Natural killer cell treated with Interleukin-12 subunit alpha and Interleukin-12 subunit beta and Interleukin-15 and Interleukin-18, amount 100 ng/mL, for 72 hours (primary cell): Measurements from ENCODE around the gene METAP1D. TPM values are rescaled to one million over a fixed set of nuclear protein-coding genes. Genes with fewer than 3 reads are reported as not detected.

ENCODE experiments used
- ATAC-seq, 2 donors: fragments of 150-1000 bp; cut with Tn5 transposase in 1 of 2; sonication (Bioruptor Pico), chemical (Tn5 transposase) in 1 of 2; 2 replicates each; pipeline ENCODE4 v1.10.0; 2021
- DNase-seq: peaks from one replicate; pipeline ENCODE4 v3.0.0; 2022; ENCODE audit warnings: low spot score
- H3K27ac Mint-ChIP-seq, 2 donors: 1 replicate in 1 of 2; 2 replicates in 1 of 2; pipeline ENCODE4 v1.8.0; 2022; ENCODE audit warnings: mixed read lengths in 2 of 2, mild to moderate bottlenecking in 1 of 2, moderate library complexity in 1 of 2
- H3K27me3 Mint-ChIP-seq, 2 donors: 1 replicate in 1 of 2; 2 replicates in 1 of 2; pipeline ENCODE4 v1.8.0; 2022; ENCODE audit warnings: mixed read lengths in 2 of 2
- H3K36me3 Mint-ChIP-seq: one replicate; pipeline ENCODE4 v1.8.0; 2022; ENCODE audit warnings: mixed read lengths
- H3K4me1 Mint-ChIP-seq, 2 donors: 1 replicate in 1 of 2; 2 replicates in 1 of 2; pipeline ENCODE4 v1.8.0; 2022; ENCODE audit warnings: low read depth in 2 of 2, mixed read lengths in 2 of 2, mild to moderate bottlenecking in 1 of 2
- H3K4me3 Mint-ChIP-seq: one replicate; pipeline ENCODE4 v1.8.0; 2022; ENCODE audit warnings: mixed read lengths
- H3K9me3 Mint-ChIP-seq: 2 replicates; pipeline ENCODE4 v1.8.0; 2022; ENCODE audit warnings: mixed read lengths
- total RNA-seq, 2 donors: library from RNA; stranded (reverse); gene quantifications; one replicate each; pipeline ENCODE4 v1.2.3, GENCODE V29; 2022

METAP1D gene
- total RNA-seq, 2 donors from 2014 or later, result 2.8 to 6.6 TPM

DNA sequence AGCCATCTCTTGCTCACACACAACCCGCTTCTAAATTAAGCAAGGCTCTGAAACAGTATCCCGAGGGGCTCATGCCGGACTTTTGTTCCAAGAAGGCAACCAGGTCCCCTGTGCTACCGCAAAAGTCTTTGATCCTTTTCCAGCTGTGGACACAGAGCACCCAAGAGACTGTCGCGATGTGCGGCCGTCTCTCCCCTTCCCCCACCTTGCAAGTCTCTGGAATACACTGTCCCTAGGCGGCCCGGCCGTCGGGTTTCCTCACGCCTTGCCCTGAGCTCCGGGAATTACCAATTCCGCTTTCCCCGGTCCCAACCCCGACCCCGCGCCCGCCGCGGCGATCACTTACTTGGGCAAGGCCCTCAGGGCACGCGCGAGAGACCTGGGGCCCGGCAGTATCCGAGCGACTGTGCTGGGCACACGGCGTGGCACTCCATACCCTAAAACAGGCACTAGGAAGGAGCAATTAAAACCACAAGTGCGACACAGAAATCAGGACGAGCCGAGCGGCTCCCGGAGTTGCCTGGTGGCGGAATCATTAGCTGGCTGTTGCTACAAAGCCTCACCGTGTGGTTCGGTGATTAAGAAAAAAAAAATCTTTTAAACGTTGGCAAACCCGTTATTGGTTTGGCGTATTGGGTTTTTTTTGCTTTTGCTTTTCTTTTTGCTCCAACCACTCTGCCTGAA is 83.3 kb downstream of the METAP1D start:
- Mint-ChIP-seq H3K4me1 (peaks cover 48 to 51% of the 10 kb centered on the region in 2 donors), H3K36me3 (no peaks in the 10 kb centered on the region), H3K27ac (peak overlapping the region in 1 of 2 donors; percentile 25), H3K9me3 (no peaks in the 10 kb centered on the region), H3K4me3 (peak overlapping the region; percentile 91), H3K27me3 (peaks cover 69 to 84% of the 10 kb centered on the region in 2 donors)
- DNase-seq, result no peak
- no peak for ATAC-seq

DNA sequence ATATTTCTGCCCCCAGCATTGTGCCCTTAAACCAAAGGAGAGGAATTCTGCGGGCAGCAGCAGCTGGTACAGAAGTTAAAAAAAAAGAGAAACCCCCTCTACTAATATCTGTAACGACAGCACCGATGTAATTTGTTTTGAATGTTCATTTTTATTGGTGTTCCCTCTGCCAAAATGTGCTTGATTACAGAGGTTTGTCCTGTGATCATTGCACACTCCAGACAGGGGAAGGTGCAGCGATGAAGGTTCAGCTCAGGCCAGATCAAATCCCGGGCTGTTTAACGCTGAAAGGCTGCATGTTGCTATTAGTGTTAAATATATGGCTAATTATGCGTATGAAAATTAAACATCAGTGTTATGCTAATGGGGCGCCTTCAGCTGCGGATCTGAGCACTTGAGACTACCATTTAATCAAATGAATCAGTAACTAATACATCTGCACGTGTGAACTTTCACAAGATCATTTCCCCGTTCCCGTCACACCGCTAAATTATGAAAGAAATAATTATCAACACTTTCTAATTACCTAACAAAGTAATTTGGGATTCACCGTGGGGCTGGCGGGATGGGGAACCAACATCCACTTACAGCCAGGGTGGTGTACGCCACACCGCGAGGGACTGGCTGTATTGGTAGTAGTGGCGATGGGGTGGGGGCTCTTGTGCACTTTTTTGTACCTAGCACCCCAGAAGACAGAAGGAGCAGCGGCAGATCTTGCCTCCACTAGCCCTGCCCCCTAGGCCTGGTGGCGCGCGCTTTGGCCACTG is 84.1 kb downstream of the METAP1D start:
- ATAC-seq, result no peak
- Mint-ChIP-seq H3K4me3 (peak overlapping the region; percentile 91), H3K27me3 (peaks cover 74 to 90% of the 10 kb centered on the region in 2 donors), H3K27ac (peak overlapping the region in 1 of 2 donors; percentile 25), H3K36me3 (no peaks in the 10 kb centered on the region), H3K9me3 (no peaks in the 10 kb centered on the region), H3K4me1 (peaks cover 54 to 56% of the 10 kb centered on the region in 2 donors)
- no peak for DNase-seq

GRCh38 chr2:172084395-172084644 is 84.6 kb downstream of the METAP1D start:
- H3K27me3 Mint-ChIP-seq, result peaks cover 74 to 90% of the 10 kb centered on the region in 2 donors
- no peak for DNase-seq
- H3K4me3 Mint-ChIP-seq, result peak overlapping the region; percentile 91
- no peak for ATAC-seq
- H3K27ac Mint-ChIP-seq, result peak overlapping the region in 1 of 2 donors; percentile 25
- H3K36me3 Mint-ChIP-seq, result no peaks in the 10 kb centered on the region
- H3K4me1 Mint-ChIP-seq, result peaks cover 54 to 56% of the 10 kb centered on the region in 2 donors
- H3K9me3 Mint-ChIP-seq, result no peaks in the 10 kb centered on the region

GRCh38 chr2:172084645-172085459 is 85.1 kb downstream of the METAP1D start:
- DNase-seq, result peak; percentile 84
- no peaks in the 10 kb centered on the region for H3K9me3 Mint-ChIP-seq
- H3K27ac Mint-ChIP-seq, result peak overlapping the region; percentile 17 to 25
- peak; percentile 93 to 96 for ATAC-seq
- peak overlapping the region; percentile 91 for H3K4me3 Mint-ChIP-seq
- H3K27me3 Mint-ChIP-seq, result peaks cover 75 to 90% of the 10 kb centered on the region in 2 donors
- peaks cover 53% of the 10 kb centered on the region in 2 donors for H3K4me1 Mint-ChIP-seq
- H3K36me3 Mint-ChIP-seq, result no peaks in the 10 kb centered on the region

DNA sequence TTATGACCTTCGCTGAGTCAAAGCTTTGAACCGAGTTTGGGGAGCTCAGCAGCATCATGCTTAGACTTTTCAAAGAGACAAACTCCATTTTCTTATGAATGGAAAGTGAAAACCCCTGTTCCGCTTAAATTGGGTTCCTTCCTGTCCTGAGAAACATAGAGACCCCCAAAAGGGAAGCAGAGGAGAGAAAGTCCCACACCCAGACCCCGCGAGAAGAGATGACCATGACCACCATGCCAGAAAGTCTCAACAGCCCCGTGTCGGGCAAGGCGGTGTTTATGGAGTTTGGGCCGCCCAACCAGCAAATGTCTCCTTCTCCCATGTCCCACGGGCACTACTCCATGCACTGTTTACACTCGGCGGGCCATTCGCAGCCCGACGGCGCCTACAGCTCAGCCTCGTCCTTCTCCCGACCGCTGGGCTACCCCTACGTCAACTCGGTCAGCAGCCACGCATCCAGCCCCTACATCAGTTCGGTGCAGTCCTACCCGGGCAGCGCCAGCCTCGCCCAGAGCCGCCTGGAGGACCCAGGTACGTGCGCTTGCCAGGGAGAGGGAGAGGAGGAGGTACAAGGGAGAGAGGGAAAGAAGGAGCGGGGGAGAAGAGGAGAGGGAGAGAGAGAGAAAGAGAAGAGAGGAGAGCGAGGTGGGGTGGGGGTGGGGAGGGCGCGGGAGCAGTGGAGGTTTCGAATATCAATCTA is 85.9 kb downstream of the METAP1D start, which contains the start of gene DLX1:
Gene DLX1 (plus strand): TSS at position 48 of the 700 bp plus-strand sequence. CDS start 171 bp downstream, at position 219.
- Mint-ChIP-seq H3K4me1 (peaks cover 48 to 51% of the 10 kb centered on the region in 2 donors), H3K4me3 (peak within 1 kb of the TSS; percentile 91), H3K27ac (peak within 1 kb of the TSS; percentile 17 to 25), H3K9me3 (no peaks in the 10 kb centered on the region), H3K27me3 (peaks cover 75 to 89% of the 10 kb centered on the region in 2 donors), H3K36me3 (no peaks in the 10 kb centered on the region)
- ATAC-seq (peak in 1 of 2 donors; percentile 8), DNase-seq (no peak)

DNA sequence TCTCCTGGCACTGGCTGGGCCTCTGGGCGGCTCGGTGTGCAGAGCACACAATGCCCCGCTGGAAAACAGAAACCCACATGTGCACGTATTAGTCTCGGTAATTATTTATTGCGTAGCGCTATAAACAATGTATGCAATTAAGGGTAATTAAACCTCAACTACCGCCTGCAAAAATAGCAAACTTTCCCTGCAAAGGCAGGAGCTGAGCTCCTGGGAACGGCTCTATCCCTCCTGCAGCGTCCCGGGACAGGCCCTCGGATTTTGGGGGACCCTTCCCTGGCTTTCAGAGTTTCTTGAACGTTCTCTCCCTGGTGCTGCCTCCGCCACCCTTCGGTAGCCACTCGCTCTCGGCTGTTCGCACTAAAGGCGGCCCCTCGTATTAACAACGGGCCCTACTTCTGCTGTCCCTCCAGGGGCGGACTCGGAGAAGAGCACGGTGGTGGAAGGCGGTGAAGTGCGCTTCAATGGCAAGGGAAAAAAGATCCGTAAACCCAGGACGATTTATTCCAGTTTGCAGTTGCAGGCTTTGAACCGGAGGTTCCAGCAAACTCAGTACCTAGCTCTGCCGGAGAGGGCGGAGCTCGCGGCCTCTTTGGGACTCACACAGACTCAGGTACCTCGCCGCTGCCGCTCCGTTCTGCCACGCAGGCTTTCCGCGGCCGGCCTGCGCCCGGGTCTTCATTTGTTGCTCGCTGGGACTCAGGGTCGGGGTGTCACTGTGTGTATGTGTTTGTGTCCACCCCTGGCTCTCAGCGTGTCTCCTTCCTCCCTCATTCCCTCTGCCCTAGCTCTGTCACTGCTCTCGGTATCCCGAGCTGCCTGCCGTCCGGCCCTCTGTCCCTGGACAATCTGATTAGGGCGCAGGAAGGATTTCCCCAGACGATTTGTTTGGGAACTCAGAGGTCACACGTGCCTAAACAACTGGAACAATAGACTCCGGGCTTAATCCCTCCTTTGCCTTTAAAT is 86.8 kb downstream of the METAP1D start:
- ATAC-seq, result no peak
- Mint-ChIP-seq H3K9me3 (no peaks in the 10 kb centered on the region), H3K4me1 (peaks cover 49 to 51% of the 10 kb centered on the region in 2 donors), H3K4me3 (peak overlapping the region; percentile 91), H3K27me3 (peaks cover 72 to 84% of the 10 kb centered on the region in 2 donors), H3K36me3 (no peaks in the 10 kb centered on the region), H3K27ac (peak overlapping the region; percentile 51 to 73)
- DNase-seq, result no peak

DNA sequence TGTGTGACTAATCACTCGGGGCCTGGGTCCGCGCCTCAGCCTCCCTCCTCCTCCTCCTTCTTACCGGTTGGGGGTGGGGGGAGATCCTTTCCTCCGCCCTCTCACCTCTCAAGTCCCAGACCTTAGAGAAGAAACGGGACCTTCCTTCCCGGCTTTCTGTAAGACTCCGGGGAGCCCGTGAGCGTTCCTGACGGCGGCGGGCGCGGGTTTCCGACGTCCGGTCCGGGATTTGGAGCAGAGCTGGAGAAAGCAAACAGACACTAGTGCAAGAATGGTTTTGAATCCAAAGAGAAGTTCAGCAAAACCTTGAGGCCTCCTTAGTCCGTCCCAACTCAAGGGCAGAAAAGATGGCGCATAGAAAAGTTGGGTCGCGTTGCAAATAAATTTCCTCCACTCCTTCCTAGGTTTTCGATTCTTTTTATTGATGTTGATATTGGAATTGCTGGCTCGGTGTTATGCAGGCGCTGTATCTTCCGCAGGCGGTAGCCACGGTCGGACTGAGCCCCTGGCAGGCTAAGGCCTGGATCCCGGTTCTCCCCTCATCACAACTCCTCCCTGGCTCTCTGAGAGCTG is 87.5 kb downstream of the METAP1D start:
- peaks cover 73 to 86% of the 10 kb centered on the region in 2 donors for H3K27me3 Mint-ChIP-seq
- no peak for DNase-seq
- no peak for ATAC-seq
- H3K4me1 Mint-ChIP-seq, result peaks cover 51 to 54% of the 10 kb centered on the region in 2 donors
- H3K9me3 Mint-ChIP-seq, result no peaks in the 10 kb centered on the region
- H3K4me3 Mint-ChIP-seq, result peak overlapping the region; percentile 91
- H3K36me3 Mint-ChIP-seq, result no peaks in the 10 kb centered on the region
- peak overlapping the region; percentile 51 to 73 for H3K27ac Mint-ChIP-seq

GRCh38 chr2:172087780-172088244 is 88.1 kb downstream of the METAP1D start:
- no peaks in the 10 kb centered on the region for H3K9me3 Mint-ChIP-seq
- H3K27me3 Mint-ChIP-seq, result peaks cover 73 to 86% of the 10 kb centered on the region in 2 donors
- ATAC-seq (no peak), DNase-seq (no peak)
- no peaks in the 10 kb centered on the region for H3K36me3 Mint-ChIP-seq
- no peak overlapping the region for H3K4me3 Mint-ChIP-seq
- H3K27ac Mint-ChIP-seq, result peak overlapping the region; percentile 51 to 73
- H3K4me1 Mint-ChIP-seq, result peaks cover 51 to 54% of the 10 kb centered on the region in 2 donors

- ATAC-seq, result no peak
- Mint-ChIP-seq H3K27me3 (peaks cover 72 to 86% of the 10 kb centered on the region in 2 donors), H3K4me1 (peaks cover 51 to 52% of the 10 kb centered on the region in 2 donors), H3K27ac (peak overlapping the region; percentile 51 to 73), H3K4me3 (peak overlapping the region; percentile 8), H3K9me3 (no peaks in the 10 kb centered on the region), H3K36me3 (no peaks in the 10 kb centered on the region)
- DNase-seq, result no peak
These were observed 88.7 kb downstream of the METAP1D start for GRCh38 chr2:172088245-172089004.

- H3K9me3 Mint-ChIP-seq, result no peaks in the 10 kb centered on the region
- no peak for ATAC-seq
- H3K4me3 Mint-ChIP-seq, result no peak overlapping the region
- H3K27me3 Mint-ChIP-seq, result peaks cover 71 to 86% of the 10 kb centered on the region in 2 donors
- no peak overlapping the region for H3K27ac Mint-ChIP-seq
- H3K36me3 Mint-ChIP-seq, result peaks cover 5% of the 10 kb centered on the region
- peaks cover 50 to 52% of the 10 kb centered on the region in 2 donors for H3K4me1 Mint-ChIP-seq
- DNase-seq, result no peak
These were observed 89.3 kb downstream of the METAP1D start for GRCh38 chr2:172089005-172089504.

DNA sequence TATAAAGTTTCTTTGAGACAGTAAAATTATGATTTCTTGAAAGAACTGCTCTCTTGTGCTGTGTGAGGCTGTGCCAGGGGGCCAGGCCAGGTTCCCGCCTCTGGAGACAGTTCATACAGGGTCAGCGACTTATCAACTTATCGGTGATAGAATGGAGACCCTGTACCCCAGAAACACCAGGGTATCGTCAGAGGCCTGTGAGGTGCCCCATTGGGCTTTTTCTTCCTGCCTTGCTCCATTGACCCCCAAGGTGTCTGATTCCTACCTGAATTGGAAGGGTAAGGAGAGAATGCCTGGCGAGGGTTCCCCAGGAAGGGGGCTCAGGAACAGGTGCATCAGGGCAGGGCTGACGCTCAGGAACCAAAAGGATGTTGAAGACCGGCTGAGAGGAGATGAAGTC is 89.9 kb downstream of the METAP1D start:
- no peak overlapping the region for H3K27ac Mint-ChIP-seq
- H3K27me3 Mint-ChIP-seq, result peaks cover 68 to 84% of the 10 kb centered on the region in 2 donors
- H3K4me1 Mint-ChIP-seq, result peaks cover 44 to 50% of the 10 kb centered on the region in 2 donors

More for the DNA sequence above, 89.9 kb downstream of the METAP1D start:
- H3K36me3 Mint-ChIP-seq, result peaks cover 6% of the 10 kb centered on the region
- H3K9me3 Mint-ChIP-seq, result no peaks in the 10 kb centered on the region
- H3K4me3 Mint-ChIP-seq, result no peak overlapping the region
- DNase-seq, result no peak
- ATAC-seq, result no peak
